Testis (tissue), 3 donors: ENCODE measurements around the gene LHX5. TPM values are rescaled to one million over a fixed set of nuclear protein-coding genes. Genes with fewer than 3 reads are reported as not detected.

Experiments
- DNase-seq: peaks from one replicate; pipeline ENCODE4 v3.0.0-alpha.2; 2019
- H3K27ac ChIP-seq, 2 donors: fragments of 200-600 bp; sonication (generic); one replicate each; pipeline ENCODE4 v1.5.1; 2019
- H3K27me3 ChIP-seq: fragments of 200-600 bp; sonication (generic); one replicate; pipeline ENCODE4 v1.5.1; 2019
- H3K36me3 ChIP-seq: fragments of 200-600 bp; sonication (generic); one replicate; pipeline ENCODE4 v1.5.1; 2017; ENCODE audit warnings: low read depth; ENCODE audit errors: missing control alignments
- H3K4me1 ChIP-seq: fragments of 200-600 bp; sonication (generic); one replicate; pipeline ENCODE4 v1.5.1; 2019
- H3K4me3 ChIP-seq, 2 donors: fragments of 200-600 bp; sonication (generic); one replicate each; pipeline ENCODE4 v1.5.1; 2017 to 2019
- H3K9me3 ChIP-seq: fragments of 200-600 bp; sonication (generic); one replicate; pipeline ENCODE4 v1.5.1; 2017
- CTCF ChIP-seq, 3 experiments: fragments of 450-650 bp in 2 of 3; fragments of 200-600 bp in 1 of 3; sonication (generic) in 1 of 3; IDR thresholded peaks; one replicate each; pipeline ENCODE4 v1.5.1; 2016 to 2019; ENCODE audit warnings: antibody characterized with exemption in 3 of 3, mild to moderate bottlenecking in 2 of 3, moderate library complexity in 1 of 3
- POLR2A ChIP-seq: fragments of 450-650 bp; IDR thresholded peaks from one replicate; pipeline ENCODE4 v1.6.1; 2017; ENCODE audit warnings: antibody characterized with exemption, mild to moderate bottlenecking, moderate library complexity
- WGBS, 2 donors: methylation state at CpG; one replicate each; pipeline ENCODE4 v1.1.5; 2018; 5-methylcytosine and 5-hydroxymethylcytosine counted together
- intact Hi-C: fragments of 100-400 bp; cut with DNase I; formaldehyde crosslinking; loops from one replicate; pipeline ENCODE4 v1.15.1; 2023; ENCODE audit warnings: low total_unique reads
- polyA plus RNA-seq: library from polyadenylated mRNA; stranded (reverse); fragments of 350-450 nt; fragmentation: Illumina TruSeq; extraction: RNeasy Lipid Tissue Mini Kit (QIAGEN cat#74804); gene quantifications from one replicate; pipeline ENCODE4 v1.2.3, GENCODE V29; 2014; ENCODE audit warnings: low read depth, low replicate concordance; ENCODE audit not compliant: insufficient read depth
- total RNA-seq, 2 donors: library from RNA; depleted of rRNA; stranded (reverse); fragments of >200 nt; gene quantifications; one replicate each; pipeline ENCODE4 v1.2.3, GENCODE V29; 2016

LHX5 gene
- total and polyA plus RNA-seq, 3 donors from 2014 or later: 0.11 to 0.12 TPM; not detected in 1

DNA sequence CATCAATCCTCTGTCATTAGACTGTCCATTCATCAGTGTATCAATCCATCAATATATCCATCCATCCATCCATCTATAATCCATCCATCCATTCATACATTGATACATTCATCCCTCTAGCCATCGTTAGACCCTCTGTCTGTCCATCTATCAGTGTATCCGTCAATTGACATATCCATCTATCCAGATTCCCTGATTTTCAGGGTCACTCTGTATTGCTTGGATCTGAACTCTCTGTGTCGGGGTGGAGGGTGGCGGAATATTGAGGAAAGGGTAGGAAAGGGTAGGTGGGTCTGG, 32.4 kb downstream of the LHX5 start:
- TF ChIP-seq POLR2A (no peak), CTCF (IDR thresholded peaks at IDR 0.05) (no peak)
- H3K4me1 ChIP-seq: no peaks in the 10 kb centered on the region
- H3K9me3 ChIP-seq: no peaks in the 10 kb centered on the region
- WGBS, 2 donors: 53 to 73% methylated on average over 4 of the region's 4 CpGs
- no peaks in the 10 kb centered on the region for H3K36me3 ChIP-seq
- H3K27ac ChIP-seq: no peak overlapping the region
- H3K27me3 ChIP-seq: no peaks in the 10 kb centered on the region
- DNase-seq: no peak
- intact Hi-C loops: loop anchor here (10.0 kb wide), 1 partner anchor 244 kb away; no protein-coding TSS in a partner anchor
- H3K4me3 ChIP-seq: no peak overlapping the region

- intact Hi-C loops: loop anchor here (10.0 kb wide), 1 partner anchor 244 kb away; no protein-coding TSS in a partner anchor
Measured at GRCh38 chr12:113438523-113439300, 33.0 kb downstream of the LHX5 start.

DNA sequence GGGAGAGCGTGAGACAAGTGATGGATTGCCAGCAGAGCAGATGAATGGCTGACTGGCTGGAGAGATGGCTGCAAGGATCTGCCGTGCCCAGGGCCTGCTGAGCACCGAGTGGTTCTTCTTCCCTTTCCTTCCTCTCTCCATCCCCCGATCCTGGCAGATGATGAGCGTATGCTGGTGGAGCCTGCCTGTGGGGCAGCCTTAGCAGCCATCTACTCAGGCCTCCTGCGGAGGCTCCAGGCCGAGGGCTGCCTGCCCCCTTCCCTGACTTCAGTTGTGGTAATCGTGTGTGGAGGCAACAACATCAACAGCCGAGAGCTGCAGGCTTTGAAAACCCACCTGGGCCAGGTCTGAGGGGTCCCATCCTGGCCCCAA, 34.0 kb downstream of the LHX5 start:
- 79 to 81% methylated on average over 7 to 9 of the region's 9 CpGs for WGBS, 2 donors
- no peaks in the 10 kb centered on the region for H3K27me3 ChIP-seq

More at GRCh38 chr12:113438523-113439300, 33.0 kb downstream of the LHX5 start:
- no peaks in the 10 kb centered on the region for H3K9me3 ChIP-seq
- TF ChIP-seq CTCF (IDR thresholded peaks at IDR 0.05) (no peak), POLR2A (no peak)
- no peaks in the 10 kb centered on the region for H3K4me1 ChIP-seq
- no peaks in the 10 kb centered on the region for H3K36me3 ChIP-seq
- no peak overlapping the region for H3K27ac ChIP-seq
- H3K4me3 ChIP-seq: no peak overlapping the region
- 77 to 82% methylated on average over 4 of the region's 4 CpGs for WGBS, 2 donors
- DNase-seq: no peak
- H3K27me3 ChIP-seq: no peaks in the 10 kb centered on the region

DNA sequence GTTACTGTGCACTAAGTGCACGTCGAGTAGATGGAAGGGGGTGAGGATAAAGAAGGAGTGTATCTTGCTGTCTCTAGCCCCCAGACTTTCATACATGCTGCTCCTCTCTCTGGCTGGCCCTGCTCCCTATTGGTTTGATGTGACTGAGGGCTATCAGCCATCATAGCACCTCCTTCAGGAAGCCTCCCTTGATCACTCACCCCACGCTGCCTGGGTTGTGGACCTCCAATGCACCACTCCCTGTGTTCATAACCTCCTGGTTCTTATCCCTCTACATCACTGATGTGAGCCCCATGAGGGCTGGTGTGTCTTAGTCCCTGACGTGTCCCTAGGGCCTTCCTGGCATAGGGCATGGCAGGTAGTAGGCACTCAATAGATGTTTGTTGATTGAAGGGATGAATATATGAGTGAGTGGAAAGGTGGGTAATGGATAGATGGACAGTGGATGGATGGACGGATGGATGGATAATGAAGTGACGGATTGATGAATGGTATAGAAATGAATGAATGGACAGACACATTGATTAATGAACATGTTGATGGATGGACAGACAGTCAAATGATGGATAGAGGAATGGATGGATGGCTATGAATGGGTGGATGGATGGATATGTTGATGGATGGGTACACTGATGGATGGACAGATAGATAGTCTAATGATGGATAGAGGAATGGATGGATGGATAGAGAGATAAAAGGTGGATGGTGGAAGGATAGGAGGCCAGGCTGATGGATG, 34.5 kb downstream of the LHX5 start:
- no peak for TF ChIP-seq POLR2A
- TF ChIP-seq CTCF (IDR thresholded peaks at IDR 0.05): no peak
- intact Hi-C loops: loop anchor here (10.0 kb wide), 1 partner anchor 242 kb away; no protein-coding TSS in a partner anchor

More for the DNA sequence above, 34.0 kb downstream of the LHX5 start:
- no peaks in the 10 kb centered on the region for H3K36me3 ChIP-seq
- TF ChIP-seq POLR2A: no peak
- no peak for TF ChIP-seq CTCF (IDR thresholded peaks at IDR 0.05)
- H3K4me3 ChIP-seq: no peak overlapping the region
- H3K27ac ChIP-seq: no peak overlapping the region
- H3K4me1 ChIP-seq: no peaks in the 10 kb centered on the region
- DNase-seq: no peak
- no peaks in the 10 kb centered on the region for H3K9me3 ChIP-seq
- intact Hi-C loops: loop anchor here (10.0 kb wide), 1 partner anchor 243 kb away; no protein-coding TSS in a partner anchor

More for the DNA sequence above, 34.5 kb downstream of the LHX5 start:
- H3K4me3 ChIP-seq: no peak overlapping the region
- H3K4me1 ChIP-seq: no peaks in the 10 kb centered on the region
- no peak for DNase-seq
- no peak overlapping the region for H3K27ac ChIP-seq
- WGBS, 2 donors: 92 to 96% methylated on average over 6 of the region's 6 CpGs
- H3K9me3 ChIP-seq: no peaks in the 10 kb centered on the region
- no peaks in the 10 kb centered on the region for H3K36me3 ChIP-seq
- no peaks in the 10 kb centered on the region for H3K27me3 ChIP-seq
